Mucosa of gallbladder (tissue), 1 donor: ENCODE measurements around the gene PLD2. TPM values are rescaled to one million over a fixed set of nuclear protein-coding genes. Genes with fewer than 3 reads are reported as not detected.

Experiments
- DNase-seq: peaks from one replicate; pipeline ENCODE4 v3.0.0-alpha.2; 2020; ENCODE audit warnings: low spot score
- total RNA-seq: library from RNA; stranded (reverse); gene quantifications from one replicate; pipeline ENCODE4 v1.2.1, GENCODE V29; 2021
- donor health status: DM: no; HTN: no; CAD: no.

The PLD2 gene, protein sequence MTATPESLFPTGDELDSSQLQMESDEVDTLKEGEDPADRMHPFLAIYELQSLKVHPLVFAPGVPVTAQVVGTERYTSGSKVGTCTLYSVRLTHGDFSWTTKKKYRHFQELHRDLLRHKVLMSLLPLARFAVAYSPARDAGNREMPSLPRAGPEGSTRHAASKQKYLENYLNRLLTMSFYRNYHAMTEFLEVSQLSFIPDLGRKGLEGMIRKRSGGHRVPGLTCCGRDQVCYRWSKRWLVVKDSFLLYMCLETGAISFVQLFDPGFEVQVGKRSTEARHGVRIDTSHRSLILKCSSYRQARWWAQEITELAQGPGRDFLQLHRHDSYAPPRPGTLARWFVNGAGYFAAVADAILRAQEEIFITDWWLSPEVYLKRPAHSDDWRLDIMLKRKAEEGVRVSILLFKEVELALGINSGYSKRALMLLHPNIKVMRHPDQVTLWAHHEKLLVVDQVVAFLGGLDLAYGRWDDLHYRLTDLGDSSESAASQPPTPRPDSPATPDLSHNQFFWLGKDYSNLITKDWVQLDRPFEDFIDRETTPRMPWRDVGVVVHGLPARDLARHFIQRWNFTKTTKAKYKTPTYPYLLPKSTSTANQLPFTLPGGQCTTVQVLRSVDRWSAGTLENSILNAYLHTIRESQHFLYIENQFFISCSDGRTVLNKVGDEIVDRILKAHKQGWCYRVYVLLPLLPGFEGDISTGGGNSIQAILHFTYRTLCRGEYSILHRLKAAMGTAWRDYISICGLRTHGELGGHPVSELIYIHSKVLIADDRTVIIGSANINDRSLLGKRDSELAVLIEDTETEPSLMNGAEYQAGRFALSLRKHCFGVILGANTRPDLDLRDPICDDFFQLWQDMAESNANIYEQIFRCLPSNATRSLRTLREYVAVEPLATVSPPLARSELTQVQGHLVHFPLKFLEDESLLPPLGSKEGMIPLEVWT
- total RNA-seq = 48.7 TPM

DNA sequence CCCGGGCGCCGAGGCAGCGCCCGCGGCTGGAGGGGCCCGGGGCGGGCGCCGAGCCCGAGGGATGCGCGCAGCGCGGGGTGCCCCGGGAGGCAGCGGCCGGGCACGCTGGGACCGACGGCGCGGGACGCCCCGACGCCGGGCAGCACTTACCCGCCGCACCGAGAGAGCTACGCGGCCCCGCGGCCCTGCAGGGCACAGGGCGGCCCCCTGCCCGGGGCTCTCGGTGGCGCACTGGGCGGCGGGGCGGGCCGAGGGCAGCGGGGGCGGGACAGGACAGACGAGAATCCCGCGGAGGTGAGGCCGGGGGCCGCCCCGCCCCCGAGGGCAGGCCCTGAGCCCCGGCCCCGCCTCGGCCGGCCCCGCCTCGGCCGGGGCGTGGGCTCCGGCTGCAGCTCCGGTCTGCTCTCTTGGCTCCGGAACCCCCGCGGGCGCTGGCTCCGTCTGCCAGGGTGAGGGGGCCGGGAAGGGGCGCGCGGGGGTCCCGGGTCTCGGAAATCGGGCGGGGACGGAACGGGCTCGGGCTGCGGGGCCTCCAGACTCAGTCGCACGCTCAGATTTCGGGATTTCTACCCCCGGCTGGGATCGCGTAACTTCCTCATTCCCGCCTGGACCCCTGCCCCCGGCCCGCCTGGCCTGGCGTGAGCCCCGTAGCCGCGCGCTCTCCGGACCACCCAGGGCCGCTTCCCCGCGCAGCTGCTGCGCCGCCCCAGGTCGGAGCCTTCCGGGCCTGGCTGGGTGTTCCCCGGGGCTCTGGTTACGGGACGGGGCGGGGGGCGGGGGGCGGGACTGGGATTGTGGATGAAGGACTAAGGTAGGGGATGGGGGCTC, at the start of gene PLD2:
TSS of gene PLD2 (plus strand) at position 376 of the 828 bp plus-strand sequence. CDS start 621 bp downstream, outside the sequence.
- peak; percentile 82 for DNase-seq

DNA sequence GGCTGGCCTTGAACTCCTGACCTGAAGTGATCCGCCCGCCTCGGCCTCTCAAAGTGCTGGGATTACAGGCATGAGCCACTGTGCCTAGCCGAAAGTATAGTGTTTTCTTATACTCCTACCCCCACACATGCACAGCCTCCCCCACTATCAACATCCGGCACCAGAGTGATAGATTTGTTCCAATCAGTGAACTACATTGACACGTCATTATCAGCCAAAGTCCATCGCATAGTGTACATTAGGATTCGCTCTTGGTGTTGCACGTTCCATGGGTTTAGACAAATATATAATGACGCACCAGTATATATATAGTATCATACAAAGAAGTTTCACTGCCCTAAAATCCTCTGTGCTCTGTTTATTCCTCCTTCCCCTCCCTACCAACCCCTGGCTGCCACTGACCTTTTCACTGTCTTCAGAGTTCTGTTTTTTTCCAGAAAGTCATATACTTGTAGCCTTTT, 47.1 kb upstream of the PLD2 start:
- peak; percentile 35 for DNase-seq

DNA sequence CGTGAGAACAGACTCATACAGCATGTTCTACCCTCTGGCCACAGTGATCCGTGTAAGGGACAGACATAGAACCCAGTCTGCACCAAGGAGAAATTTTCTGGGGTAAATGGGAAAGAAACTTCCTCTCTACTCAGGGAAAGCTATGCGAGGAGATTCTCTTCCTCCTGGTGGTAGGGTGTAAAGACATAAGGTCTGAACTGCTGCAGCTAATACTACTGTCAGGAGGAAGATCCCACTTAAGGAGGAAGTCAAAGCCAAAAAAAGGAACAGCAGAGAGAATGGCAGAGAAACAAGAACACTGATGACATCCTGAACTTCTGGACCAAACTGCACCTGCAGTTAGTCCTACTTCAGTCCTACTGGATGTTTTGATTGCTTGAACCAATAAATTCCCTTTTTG, 42.4 kb upstream of the PLD2 start:
- no peak for DNase-seq

DNA sequence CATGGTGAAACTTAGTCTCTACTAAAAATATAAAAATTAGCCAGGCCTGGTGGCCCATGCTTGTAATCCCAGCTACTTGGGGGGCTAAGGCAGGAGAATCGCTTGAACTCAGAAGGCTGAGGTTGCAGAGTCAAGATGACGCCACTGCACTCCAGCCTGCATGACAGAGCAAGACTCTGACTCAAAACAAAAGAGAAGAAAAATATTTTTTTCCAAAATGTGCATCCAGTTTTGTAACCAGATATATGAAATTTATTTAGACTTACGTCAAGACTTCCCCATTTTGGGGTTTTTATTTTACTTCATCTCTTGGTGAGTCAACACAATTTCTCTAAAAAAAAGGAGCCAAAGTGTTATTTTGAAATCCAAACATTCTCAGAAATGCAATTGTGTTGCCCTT, 40.8 kb upstream of the PLD2 start:
- DNase-seq = no peak

DNA sequence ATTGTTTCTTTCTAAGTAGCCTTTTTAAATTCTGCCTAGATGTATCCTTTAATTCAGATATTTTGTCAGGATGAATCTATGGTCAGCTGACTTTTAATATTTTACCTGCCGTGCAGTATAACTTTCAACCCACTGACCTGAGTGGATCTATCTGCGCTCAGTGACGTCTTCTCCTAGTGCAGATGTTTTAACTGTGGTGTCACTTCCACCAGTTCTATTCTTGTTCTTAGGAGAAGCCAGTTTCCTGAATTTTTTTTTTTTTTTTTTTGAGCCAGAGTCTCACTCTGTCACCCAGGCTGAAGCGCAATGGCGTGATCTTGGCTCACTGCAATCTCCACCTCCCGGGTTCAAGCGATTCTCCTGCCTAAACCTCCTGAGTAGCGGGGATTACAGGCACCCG, 40.2 kb upstream of the PLD2 start:
- no peak for DNase-seq

DNA sequence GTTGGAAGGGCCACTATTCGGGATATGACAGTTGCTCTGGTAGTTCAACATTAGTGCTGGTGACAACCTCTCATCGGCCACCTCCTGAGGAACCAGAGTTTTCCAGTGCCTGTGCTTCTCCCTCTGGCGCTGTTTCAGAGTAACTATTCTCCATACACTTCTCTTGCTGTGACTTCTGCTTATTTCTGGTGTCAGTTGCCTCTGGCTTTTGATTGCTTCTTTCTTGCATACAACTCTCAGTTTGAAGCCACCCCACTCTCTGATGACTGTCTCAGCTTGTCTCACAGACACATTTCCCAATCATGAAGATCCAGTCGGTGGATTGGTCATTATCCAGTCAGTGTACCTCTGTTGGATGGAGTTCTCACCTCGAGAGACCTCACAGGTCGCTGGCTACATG, 38.7 kb upstream of the PLD2 start:
- DNase-seq = no peak

DNA sequence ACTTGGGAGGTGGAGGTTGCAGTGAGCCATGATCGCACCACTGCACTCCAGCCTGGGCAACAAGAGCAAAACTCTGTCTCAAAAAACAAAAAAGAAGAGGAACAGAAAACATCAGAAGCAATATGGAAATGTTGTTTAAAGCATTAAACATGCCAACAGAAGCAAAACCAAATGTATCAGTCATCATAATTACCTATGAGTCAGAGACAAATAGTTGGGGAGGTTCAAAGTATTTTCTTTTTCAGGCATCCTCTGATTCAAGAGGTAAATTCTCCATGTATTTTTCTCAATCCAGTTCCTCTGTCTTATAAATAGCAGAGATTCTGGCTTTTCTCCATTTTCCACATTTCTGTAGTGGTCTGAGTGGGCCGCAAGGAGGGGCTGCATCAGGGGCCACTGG, 37.3 kb upstream of the PLD2 start:
- DNase-seq = no peak

DNA sequence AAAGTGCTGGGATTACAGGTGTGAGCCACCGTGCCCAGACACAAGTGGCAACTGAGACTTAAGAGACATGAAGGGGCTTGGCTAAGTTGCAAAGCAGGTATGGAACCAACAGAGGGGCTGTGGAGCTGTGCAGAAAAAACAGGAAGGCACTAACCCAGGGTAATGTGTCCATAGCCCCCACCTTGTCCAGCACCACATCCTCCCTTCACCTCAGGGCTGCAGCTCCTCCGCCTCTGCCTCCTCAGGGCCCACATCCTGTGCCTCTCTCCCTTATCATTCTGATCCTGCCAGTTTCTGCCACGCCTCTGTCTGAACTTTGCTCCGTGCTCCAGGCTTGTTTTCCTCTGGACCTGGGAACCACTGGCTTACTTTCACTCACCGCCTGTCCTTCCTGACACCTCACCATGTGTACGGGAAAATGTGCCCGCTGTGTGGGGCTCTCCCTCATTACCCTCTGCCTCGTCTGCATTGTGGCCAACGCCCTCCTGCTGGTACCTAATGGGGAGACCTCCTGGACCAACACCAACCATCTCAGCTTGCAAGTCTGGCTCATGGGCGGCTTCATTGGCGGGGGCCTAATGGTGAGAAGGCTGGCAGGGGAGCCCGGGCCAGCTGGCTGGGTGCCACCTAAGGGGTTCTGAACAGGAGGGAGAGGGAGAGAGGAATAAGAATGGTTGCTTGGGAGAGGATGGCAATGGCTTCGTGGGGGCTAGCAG, 35.3 kb upstream of the PLD2 start, which contains the start of gene TM4SF5:
TSS of gene TM4SF5 (plus strand) at position 368 of the 716 bp plus-strand sequence. CDS start at position 405, 37 bp downstream.
- DNase-seq = peak; percentile 81

DNA sequence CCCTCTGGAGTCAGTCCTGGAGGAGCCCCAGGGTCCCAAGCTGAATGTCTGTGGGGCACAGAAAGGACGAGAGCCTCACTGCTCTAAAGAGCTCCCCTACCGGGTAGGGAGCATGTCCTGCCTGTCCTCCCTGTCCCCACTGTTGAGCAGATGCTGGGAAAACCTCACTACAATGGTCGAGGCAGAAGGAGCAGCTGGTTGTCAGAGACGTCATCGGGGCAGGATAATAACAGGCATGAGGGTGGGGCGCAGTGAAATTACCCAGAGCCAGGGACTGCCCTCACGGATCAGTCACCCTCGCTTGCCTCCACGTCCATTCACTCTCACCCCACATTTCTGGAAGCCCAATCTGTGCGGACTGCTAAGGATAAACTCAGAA, 34.7 kb upstream of the PLD2 start:
- no peak for DNase-seq

DNA sequence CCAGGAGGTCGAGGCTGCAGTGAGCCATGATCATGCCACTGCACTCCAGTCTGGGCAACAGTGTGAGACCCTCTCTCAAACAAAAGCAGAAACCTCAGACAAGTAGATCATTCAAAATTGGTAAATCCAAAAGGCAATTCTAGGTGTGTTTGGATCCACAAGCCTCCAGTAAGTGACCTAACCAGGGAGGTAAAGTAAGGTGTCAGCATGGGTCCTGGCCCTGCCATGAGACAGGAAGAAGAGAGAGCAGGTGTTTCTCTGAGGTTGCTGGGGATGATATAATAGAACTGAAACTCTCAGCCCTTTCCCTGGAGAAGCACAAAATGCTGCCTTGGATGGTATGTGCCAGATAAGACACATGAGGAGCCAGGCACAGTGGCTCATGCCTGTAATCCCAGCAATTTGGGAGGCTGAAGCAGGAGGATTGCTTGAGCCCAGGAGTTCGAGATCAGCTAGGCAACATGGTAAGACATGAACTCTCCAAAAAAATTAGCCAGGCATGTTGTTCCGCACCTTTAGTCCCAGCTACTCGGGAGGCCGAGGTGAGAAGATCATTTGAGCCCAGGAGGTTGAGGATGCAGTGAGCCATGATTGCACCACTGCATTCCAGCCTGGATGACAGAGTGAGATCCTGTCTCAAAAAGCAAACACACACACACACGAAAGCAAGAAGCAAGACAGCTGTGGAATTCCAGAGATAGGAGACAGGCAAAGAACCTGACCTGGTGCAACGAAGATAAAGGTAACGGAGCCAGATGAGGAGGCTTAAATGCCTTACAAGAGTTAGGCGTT, 28.8 kb upstream of the PLD2 start:
- no peak for DNase-seq

DNA sequence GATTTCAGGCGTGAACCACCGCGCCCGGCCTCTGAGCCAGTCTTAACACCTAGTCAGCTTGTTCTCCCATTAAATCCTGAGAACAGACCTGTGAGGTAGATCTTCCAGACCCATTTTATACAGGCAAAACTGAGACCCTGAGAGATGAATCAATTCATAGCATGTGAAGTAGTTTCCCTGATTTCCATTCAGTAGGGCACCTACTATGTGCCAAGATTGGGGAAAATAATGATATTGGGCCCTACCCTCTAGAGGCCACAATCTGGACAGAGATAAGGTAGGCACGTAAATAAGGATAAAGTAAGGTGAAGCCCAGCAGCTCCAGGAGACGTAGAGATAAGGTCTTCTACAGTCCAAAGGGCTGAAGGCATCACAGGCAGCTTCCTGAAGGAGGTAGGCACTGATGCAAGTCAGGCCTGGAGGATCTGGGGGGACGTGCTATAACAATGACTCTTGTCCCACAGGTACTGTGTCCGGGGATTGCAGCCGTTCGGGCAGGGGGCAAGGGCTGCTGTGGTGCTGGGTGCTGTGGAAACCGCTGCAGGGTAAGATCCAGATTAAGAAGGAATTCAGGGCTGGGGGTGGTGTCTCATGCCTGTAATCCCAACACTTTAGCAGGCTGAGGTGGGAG, 26.5 kb upstream of the PLD2 start:
- DNase-seq = no peak

DNA sequence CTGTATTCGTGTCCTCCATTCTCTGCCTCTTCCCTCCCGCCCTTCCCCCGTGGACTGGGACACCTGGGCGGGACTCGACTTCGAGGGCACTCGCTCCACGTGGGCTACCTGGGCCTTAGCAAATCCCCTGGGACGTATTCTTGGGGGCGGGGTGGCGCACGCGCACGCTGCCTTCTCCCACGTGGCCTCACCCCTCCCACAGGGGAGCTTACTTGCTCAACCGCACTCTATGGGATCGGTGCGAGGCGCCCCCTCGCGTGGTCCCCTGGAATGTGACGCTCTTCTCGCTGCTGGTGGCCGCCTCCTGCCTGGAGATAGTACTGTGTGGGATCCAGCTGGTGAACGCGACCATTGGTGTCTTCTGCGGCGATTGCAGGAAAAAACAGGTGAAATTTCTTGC, 24.3 kb upstream of the PLD2 start:
- DNase-seq = no peak

DNA sequence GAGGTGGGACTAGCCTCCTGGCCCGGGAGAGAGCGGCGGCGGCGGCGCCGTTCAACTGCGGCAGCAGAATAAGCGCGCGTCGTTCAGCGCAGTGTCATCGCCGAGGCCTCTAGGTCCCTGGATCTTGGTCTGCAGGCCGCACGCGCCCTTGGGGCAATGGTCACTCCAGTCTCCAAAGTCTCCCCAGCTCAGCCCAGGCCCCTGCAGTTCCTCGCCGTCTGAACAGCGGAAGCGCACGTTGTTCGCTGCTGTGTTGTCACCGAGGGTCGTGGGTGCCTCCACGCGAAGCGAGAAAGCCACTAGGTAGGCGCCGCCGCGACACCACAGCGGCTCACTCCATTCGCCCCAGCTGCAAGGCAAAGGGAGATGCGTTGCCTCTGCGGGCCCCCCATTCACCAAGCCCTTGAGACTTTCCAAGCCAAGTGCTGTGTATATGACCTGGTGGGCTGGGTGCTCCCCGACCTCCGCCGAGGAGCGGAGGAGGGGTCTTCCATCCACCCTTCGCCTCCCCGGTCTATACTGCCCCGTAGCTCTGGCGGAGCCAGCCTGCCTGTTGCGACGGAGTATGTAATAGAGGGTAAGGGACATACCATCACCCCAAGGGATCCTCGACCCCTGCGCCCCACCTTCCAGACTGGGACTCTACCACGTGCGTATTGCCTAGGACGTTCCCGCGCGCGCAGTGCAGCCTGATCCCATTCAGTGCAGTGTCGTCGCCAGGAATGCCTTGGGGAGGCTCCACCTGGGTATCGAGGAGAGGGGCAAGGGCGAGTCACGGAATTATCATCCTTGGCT, 21.4 kb upstream of the PLD2 start:
- no peak for DNase-seq

DNA sequence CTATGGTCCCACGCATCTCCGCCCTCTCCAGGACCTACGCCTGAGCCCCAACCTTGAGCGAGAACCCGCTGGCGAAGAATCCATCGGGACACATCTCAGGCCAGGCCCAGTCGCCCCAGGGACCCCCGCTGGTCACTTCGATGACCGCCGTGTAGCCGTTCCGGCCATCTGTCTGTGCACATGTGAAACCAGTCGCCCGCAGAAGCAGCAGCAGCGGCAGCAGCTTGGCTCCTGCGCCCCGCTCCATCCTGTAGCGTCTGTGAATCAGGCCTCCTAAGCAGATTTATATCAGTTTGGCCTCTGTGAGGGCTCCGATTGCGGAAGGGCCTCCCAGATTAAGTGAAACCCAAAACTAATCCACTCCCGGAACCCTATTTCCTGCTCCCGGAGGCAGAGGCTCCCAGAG, 20.8 kb upstream of the PLD2 start, which contains the start of gene VMO1:
TSS of gene VMO1 (minus strand) at position 259 of the 406 bp plus-strand sequence. CDS start at position 247, 12 bp downstream.
- DNase-seq = no peak

DNA sequence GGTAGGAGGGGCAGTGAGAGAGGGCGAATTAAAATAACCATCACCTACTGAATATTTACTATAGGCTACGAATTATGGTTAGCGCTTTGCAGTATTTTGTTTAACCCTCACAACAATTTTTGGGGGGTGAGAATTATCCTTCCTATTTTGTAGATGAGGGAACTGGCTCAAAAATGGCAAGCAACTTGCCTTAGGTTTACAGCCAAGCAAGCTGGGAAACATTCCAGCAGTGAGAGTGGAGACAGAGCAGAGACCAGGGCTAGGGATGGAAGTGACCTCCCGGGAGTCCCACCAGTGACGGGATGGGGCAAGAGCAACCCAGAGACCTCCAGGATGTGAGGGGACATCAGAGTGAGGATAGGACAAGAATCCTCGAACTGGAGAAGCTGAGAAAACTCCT, 20.4 kb upstream of the PLD2 start:
- no peak for DNase-seq

DNA sequence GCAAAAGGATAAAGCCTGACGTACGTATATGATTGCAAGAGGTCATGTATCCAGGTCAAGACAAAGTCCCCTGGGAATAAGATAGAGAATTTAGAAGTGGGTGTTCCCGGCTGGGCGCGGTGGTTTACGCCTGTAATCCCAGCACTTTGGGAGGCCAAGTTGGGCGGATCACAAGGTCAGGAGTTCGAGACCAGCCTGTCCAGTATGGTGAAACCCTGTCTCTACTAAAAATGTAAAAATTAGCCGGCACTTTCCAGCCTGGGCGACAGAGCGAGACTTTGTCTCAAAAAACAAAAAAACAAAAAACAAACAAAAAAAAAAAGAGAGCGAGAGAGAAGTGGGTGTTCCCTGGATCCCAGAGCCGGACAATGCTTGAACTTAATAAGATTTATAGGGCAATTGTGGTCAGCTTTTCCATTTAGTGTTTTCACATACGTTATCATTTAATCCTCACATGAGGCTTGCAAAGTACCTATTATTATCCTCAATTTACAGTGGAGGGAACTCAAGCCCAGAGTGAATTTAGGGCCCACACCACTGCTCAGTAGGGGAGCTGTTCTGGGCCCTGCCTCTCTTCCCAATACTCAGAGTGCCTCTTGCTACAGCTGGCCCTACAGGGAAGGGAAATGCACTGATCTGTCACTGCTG, 18.7 kb upstream of the PLD2 start:
- DNase-seq = no peak

DNA sequence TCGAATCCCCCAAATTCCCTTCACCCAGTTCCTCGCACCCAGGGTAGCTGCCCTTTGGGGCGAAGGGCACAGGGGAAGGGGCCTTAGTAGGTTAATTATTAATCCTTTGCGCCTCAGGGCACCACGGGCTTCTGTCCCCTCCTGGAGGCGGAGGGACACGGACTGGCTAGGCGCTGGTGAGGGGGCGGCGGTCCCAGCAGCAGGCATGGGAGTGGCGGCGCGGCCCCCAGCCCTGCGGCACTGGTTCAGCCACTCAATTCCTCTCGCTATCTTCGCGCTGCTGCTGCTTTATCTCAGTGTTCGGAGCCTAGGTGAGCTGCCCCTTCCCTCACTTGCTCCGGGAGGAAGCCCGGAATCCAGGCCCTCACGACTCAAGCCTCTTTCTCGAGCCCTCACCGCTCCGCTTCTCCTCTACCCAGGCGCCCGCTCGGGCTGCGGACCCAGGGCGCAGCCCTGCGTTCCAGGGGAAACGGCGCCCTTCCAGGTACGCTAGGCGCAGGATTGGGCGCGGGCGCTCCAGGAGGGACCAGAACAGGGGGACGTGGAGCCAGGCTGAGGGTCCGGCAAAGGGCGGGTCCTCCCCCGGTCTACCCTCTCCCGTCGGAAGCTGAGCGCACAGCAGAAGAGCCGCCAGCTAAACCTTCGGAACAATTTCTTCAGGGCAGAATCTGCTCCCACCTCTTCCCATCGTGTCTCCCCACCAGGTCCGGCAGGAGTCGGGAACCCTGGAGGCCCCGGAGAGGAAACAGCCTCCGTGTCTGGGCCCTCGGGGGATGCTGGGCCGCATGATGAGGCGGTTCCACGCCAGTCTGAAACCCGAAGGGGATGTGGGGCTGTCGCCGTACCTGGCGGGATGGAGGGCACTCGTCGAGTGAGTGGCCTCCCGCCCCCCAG, 17.9 kb upstream of the PLD2 start, which contains the start of gene GLTPD2:
TSS of gene GLTPD2 (plus strand) at position 158 of the 894 bp plus-strand sequence. CDS start at position 206, 48 bp downstream.
- no peak for DNase-seq
